ENCODE results near the gene LTF.

DNA sequence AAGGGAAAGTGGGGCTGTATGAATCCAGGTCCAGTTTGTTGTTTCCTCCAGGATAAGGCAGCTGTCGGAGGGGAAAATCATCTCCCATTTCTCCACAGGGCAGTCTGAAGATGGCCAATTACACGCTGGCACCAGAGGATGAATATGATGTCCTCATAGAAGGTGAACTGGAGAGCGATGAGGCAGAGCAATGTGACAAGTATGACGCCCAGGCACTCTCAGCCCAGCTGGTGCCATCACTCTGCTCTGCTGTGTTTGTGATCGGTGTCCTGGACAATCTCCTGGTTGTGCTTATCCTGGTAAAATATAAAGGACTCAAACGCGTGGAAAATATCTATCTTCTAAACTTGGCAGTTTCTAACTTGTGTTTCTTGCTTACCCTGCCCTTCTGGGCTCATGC, 56.7 kb downstream of the LTF start:
- TF ChIP-seq, protein P1, sequence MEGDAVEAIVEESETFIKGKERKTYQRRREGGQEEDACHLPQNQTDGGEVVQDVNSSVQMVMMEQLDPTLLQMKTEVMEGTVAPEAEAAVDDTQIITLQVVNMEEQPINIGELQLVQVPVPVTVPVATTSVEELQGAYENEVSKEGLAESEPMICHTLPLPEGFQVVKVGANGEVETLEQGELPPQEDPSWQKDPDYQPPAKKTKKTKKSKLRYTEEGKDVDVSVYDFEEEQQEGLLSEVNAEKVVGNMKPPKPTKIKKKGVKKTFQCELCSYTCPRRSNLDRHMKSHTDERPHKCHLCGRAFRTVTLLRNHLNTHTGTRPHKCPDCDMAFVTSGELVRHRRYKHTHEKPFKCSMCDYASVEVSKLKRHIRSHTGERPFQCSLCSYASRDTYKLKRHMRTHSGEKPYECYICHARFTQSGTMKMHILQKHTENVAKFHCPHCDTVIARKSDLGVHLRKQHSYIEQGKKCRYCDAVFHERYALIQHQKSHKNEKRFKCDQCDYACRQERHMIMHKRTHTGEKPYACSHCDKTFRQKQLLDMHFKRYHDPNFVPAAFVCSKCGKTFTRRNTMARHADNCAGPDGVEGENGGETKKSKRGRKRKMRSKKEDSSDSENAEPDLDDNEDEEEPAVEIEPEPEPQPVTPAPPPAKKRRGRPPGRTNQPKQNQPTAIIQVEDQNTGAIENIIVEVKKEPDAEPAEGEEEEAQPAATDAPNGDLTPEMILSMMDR (IDR thresholded peaks at IDR 0.05; ENCODE audit: low read length) = no peak
- no peak for TF ChIP-seq EZH2phosphoT487 (IDR thresholded peaks at IDR 0.05; ENCODE audit: low read length)
